Measurements from ENCODE around the gene PGM1.

Gene PGM1

DNA sequence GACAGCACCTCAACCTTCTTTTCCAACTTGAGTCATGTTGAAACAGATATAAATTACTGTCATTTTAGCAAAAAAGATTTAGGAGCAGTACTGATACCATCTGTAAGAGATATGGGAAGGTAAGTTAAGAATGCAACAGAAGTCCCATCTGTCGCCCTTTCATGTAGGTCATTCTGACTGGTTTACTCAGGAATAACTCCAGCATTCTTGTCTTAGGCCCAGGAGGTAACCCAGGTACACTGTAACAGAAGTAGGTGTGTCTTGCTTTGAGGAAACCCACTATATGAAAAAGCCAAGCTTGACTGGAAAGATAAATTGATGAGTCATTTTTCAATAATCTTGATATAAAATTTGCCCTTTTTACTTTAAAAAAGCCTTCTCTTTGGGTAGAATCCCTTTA lies 35.4 kb downstream of the PGM1 start:
- H3K4me3 ChIP-seq (replicated peaks; ENCODE audit: low read depth, low read length), result no peak overlapping the region
- TF ChIP-seq CTCF (IDR thresholded peaks at IDR 0.05; ENCODE audit: low read depth, low read length, missing control alignments), result no peak
- no peak for DNase-seq (ENCODE audit: extremely low read depth, low read depth)

GRCh38 chr1:63630238-63630637 lies 37.0 kb downstream of the PGM1 start:
- H3K4me3 ChIP-seq (replicated peaks; ENCODE audit: low read depth, low read length), result no peak overlapping the region
- TF ChIP-seq CTCF (IDR thresholded peaks at IDR 0.05; ENCODE audit: low read depth, low read length, missing control alignments), result no peak
- no peak for DNase-seq (ENCODE audit: extremely low read depth, low read depth)

- no peak for DNase-seq (ENCODE audit: extremely low read depth, low read depth)
- no peak overlapping the region for H3K4me3 ChIP-seq (replicated peaks; ENCODE audit: low read depth, low read length)
- no peak for TF ChIP-seq CTCF (IDR thresholded peaks at IDR 0.05; ENCODE audit: low read depth, low read length, missing control alignments)
Observed at GRCh38 chr1:63630666-63631065, 37.5 kb downstream of the PGM1 start.

DNA sequence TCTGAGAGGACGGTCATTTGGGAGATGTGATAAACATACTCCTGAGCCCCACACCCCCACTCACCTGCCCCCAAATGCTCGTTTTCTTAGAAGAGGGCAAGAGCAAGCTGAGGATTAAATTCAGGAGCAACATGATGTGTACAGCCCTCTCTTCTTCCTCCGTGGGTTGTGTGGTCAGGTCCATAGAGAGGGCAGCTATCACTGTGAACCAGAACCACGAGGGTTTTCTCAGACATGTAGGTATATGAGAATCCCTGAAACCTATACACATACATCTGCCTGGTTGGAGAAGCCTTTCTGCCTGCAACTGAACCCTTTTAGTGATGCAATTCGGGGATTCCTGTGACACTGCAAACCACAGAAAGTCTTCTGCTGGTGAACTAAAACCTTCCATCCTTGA lies 38.9 kb downstream of the PGM1 start:
- TF ChIP-seq CTCF (IDR thresholded peaks at IDR 0.05; ENCODE audit: low read depth, low read length, missing control alignments), result no peak
- H3K4me3 ChIP-seq (replicated peaks; ENCODE audit: low read depth, low read length), result no peak overlapping the region
- DNase-seq (ENCODE audit: extremely low read depth, low read depth), result no peak

DNA sequence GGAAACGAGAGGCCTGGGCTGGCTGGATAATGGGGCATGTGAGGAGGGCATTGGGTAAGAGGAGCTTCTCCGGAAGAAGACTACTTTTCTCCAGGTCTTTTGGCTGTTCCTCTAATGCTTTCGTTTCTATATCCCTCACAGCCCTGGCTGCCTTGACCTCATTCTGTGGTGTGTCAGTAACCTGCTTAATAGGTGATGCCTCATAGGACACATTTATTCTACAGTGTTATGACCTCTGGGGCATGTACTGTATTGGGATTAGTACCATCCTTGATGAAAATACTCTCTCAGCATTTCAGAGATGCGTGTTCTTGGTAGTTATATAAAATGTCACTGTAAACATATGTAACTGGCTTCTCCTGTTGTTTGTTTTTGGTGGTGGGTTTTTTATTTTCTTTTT lies 40.1 kb downstream of the PGM1 start:
- no peak for DNase-seq (ENCODE audit: extremely low read depth, low read depth)
- TF ChIP-seq CTCF (IDR thresholded peaks at IDR 0.05; ENCODE audit: low read depth, low read length, missing control alignments), result no peak

GRCh38 chr1:63634471-63634870 lies 41.3 kb downstream of the PGM1 start:
- no peak for TF ChIP-seq CTCF (IDR thresholded peaks at IDR 0.05; ENCODE audit: low read depth, low read length, missing control alignments)
- no peak overlapping the region for H3K4me3 ChIP-seq (replicated peaks; ENCODE audit: low read depth, low read length)
- DNase-seq (ENCODE audit: extremely low read depth, low read depth), result no peak

More for the DNA sequence above, 40.1 kb downstream of the PGM1 start:
- H3K4me3 ChIP-seq (replicated peaks; ENCODE audit: low read depth, low read length), result no peak overlapping the region

DNA sequence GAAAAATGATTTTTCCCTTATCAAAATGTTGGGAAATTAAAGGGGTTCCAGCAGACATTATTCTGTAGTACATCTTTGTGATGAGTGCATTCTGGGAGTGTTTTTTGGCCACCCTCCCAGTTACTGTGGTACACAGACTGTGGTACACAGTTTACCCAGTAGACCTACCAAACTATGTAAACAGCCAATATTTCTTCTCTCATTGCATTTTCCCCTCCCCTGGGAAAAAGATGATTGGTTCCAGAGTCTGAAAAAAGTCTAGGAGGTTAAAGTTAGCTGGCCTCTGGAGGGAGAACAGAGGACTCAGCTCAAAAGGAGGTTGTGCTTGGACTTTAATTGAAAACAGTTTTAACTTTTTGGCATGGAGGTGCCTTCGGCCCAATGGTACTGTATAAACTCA lies 42.5 kb downstream of the PGM1 start:
- DNase-seq (ENCODE audit: extremely low read depth, low read depth), result no peak
- TF ChIP-seq CTCF (IDR thresholded peaks at IDR 0.05; ENCODE audit: low read depth, low read length, missing control alignments), result no peak
- H3K4me3 ChIP-seq (replicated peaks; ENCODE audit: low read depth, low read length), result no peak overlapping the region

Measured in HFF-Myc (cell line).